ENCODE measurements around the gene TAS2R41.
"Not testable (repeated sequence)": the region's sequence is repeated elsewhere in the genome, so short reads cannot be mapped to it uniquely, and the experiment has no call there.

TAS2R41 gene

DNA sequence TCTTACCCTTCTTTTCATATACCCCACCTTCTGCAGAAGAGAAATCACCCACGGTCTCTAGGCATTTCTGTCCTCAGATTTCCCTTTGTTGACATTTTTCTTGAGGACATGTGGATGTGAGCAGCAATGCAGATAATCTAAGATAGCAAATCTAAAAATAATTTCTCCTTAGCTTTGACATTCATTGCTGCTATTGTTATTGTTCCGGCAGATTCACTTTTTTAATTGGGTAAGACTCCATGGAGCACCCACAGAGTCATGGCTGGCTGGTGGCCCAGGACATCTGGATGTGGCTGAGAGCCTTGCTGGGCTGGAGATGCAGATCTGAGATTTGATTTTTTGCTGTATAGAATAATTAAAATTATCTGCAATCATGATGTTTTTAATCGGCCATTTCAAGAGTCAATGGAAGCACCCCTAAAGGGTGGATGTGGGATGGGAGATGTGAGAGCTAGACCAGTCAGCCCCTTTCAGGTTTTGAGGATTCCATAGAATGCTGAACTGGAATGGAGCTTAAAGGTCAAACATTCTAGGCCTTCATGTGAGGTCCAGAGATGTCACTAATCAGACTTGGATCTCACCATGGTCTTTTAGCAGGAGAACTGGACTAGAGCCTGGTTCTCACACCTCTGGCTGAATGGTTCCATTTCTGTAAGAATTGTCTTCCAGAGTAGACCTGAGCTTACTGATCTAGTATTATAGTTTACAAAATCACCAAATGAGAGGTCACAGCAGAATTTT is 37.5 kb downstream of the TAS2R41 start:
- in situ Hi-C loops (cut with MboI; ENCODE audit: low sequenced_read_pairs): no loop called here

DNA sequence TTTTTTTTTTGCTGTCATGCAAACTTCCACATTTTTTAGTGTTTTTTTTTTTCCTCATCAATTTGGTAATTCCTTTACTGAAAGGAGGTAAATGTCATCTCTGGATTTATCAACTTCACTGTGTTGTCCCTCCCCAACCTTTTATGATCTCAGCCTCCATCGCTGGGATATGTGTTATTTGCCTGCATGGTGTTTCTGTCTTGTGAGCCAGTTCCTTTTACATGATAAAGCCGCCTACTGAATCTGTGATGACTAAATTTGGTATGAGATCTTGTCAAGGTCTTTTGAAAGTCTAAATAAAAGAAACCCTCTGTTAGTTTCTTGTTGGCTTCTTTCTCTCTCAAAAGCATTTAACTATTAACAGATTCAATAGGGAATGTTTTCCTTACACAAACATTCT is 39.3 kb downstream of the TAS2R41 start:
- in situ Hi-C loops (cut with MboI; ENCODE audit: low sequenced_read_pairs): no loop called here

DNA sequence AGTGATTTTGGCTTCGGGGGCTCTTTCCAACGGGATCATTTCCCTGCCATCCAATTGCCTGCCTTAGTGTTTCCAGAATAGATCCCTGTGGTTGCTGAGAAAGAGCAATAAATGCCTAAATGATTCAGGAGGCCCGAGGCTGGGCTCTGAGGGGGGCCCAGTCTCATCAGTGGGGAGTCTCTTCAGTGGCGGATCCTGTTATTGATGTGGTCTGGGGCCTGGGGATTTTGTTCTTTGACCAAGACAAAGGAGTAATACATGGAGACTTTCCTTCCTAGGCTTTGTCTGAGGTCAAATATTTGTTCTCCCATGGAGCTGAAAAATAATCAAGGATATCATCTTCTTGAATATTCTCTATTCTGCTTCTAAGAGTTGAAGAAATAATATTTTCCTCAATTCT is 40.8 kb downstream of the TAS2R41 start:
- in situ Hi-C loops (cut with MboI; ENCODE audit: low sequenced_read_pairs): no loop called here

DNA sequence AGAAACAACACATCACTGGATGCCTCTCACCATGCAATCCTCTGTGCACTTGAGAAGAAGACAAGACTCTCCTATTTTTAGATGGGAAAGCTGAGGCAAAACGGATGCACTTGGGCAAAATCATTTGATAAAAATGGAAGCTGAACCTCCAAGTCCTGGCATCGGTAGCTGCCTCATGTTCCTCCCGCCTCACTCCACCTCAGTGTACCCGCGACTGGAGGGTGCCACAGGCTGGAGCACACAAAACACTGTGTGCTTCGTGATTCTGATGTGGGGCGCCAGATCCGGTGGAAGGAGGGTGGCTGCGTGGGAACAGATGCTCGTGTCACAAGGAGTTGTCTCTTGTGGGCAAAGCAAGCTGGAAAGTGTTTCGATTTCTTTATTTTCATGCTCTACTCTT is 41.3 kb downstream of the TAS2R41 start:
- in situ Hi-C loops (cut with MboI; ENCODE audit: low sequenced_read_pairs): no loop called here

DNA sequence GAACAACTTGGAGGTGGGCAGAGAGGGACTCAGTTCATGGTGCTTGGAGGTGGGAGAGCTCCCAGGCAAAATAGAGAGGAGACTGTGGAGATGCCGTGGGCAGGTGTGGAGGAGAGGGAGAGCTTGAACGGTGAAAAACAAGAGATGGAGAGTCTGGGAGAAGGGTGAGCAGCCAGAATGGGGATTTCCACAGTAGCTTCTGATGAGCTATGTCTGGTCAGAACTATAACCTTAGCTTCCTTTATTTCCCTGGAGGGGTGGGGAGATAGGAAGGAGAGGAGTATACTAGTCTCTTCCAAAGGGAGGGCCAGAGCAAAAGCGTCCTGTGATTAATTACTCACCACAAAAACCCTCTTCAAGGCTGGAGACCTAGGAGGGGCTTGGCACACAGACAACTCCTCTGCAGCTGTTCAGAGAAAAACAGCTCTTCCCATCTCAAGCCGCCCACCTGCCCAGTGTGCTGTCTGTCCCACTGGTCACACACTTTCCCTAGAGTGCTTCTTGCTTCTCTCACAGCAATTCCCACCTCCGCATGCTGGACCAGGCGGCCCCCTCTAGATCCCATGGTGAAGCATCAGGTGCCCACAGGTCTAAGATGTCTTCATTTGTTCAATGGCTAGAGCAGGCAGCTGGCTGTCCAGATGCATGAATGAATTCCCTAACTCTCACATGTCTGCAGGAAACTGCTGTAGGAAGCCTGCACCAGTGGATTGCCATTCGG is 41.9 kb downstream of the TAS2R41 start:
- in situ Hi-C loops (cut with MboI; ENCODE audit: low sequenced_read_pairs): no loop called here

DNA sequence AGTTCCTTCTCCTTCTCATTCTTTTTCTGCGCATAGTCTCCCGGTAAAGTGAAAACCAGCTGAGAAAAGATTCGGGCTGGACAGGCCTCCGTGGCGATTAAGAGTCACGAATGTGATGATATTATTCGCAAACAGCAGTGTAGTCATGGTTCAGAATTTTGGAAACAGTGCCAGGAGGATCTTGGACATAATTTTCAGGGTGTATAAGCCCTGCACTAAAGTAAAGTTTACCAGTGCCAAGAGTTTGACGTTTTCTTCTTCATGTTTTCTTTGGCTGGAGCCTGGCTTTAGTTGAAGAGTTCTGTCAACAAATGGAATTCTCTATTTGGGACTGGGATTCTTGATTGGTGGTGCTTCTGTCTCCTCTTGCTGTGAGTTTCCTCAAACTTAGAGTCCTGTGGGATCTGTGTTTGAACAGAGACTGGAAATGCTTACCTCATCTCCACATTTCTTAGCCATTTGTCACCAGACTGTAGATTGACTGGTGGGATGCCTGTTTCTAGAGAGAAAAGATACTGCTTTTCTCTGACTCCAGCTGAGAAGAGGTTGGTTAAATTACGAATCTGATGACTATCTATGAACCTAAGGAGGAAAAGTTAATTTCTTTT is 44.7 kb downstream of the TAS2R41 start:
- in situ Hi-C loops (cut with MboI; ENCODE audit: low sequenced_read_pairs): not testable (repeated sequence)
